ENCODE data around the gene RBM33. TPM values are rescaled to one million over a fixed set of nuclear protein-coding genes. Genes with fewer than 3 reads are reported as not detected.

The RBM33 gene
- total and polyA plus RNA-seq, 2 of the 8 experiments (the other 6 are each of a cell fraction or from before 2014, with no cell fraction given), result 16.5 to 64.6 TPM

DNA sequence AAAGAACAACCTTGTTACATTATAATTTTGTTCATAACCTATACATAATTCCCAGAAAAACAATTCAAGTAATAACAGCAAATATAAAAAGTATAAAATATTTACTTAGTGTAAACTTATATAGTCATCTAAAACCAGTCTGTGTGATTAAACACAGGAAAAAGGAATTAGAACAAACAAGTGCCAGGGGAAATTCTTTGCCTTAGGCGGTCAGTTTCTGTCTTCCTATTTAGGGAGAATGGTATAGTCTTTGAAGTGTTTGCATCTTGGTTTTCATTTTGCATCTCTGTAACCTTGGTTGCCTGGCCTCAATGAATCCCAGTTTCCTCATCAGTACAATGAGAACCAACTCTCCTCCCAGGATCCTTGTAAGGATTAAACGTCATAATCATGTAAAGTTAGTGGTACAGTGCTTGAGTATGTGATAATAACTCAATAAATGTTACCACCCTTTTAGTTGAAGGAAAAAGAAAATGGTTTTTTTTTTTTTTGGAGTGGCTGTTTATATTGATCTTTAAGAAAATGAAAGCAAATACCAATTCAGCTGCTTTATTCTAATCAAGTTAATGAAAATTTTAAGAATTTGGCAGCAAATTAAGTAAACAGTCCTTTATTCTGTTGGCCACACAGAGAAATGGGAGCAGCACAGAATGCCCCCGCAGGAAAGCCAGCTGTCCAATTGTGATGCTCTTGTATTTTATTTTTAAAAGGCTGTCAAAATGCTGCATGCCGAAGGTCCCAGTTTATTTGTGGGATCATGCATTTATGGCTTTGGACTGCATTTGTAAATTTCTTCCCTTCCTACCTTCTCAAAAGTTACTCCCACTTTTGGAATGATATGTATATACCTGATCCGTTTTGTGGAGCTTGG is 106.0 kb downstream of the RBM33 start (continued):
- TF ChIP-seq, protein P1, sequence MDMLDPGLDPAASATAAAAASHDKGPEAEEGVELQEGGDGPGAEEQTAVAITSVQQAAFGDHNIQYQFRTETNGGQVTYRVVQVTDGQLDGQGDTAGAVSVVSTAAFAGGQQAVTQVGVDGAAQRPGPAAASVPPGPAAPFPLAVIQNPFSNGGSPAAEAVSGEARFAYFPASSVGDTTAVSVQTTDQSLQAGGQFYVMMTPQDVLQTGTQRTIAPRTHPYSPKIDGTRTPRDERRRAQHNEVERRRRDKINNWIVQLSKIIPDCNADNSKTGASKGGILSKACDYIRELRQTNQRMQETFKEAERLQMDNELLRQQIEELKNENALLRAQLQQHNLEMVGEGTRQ (IDR thresholded peaks at IDR 0.05; ENCODE audit: low read length), result no peak
